GM10266 (cell line): ENCODE data around the gene GOLGA1.
A peak's percentile ranks its signal among the peaks of the same experiment; 100 is the strongest.

Experiments
- DNase-seq: peaks from one replicate; pipeline ENCODE4 v3.0.0; 2012; ENCODE audit errors: extremely low spot score
- CTCF ChIP-seq: IDR thresholded peaks from 2 replicates; pipeline ENCODE4 v1.5.1; 2012; ENCODE audit warnings: mild to moderate bottlenecking, low read depth; ENCODE audit not compliant: control insufficient read depth, insufficient read depth; ENCODE audit errors: missing control alignments

Gene GOLGA1

GRCh38 chr9:124908098-124908497 lies 32.8 kb downstream of the GOLGA1 start:
- no peak for DNase-seq
- TF ChIP-seq CTCF: no peak

- DNase-seq: no peak
- TF ChIP-seq CTCF: no peak
These were observed 33.9 kb downstream of the GOLGA1 start for GRCh38 chr9:124906966-124907365.

GRCh38 chr9:124899845-124900244 lies 41.0 kb downstream of the GOLGA1 start:
- no peak for DNase-seq
- TF ChIP-seq CTCF: no peak

- no peak for DNase-seq
- no peak for TF ChIP-seq CTCF
These were observed 43.1 kb downstream of the GOLGA1 start for GRCh38 chr9:124897570-124898460.

GRCh38 chr9:124894741-124895170 lies 46.1 kb downstream of the GOLGA1 start:
- peak; percentile 66 for TF ChIP-seq CTCF
- DNase-seq: peak; percentile 34

DNA sequence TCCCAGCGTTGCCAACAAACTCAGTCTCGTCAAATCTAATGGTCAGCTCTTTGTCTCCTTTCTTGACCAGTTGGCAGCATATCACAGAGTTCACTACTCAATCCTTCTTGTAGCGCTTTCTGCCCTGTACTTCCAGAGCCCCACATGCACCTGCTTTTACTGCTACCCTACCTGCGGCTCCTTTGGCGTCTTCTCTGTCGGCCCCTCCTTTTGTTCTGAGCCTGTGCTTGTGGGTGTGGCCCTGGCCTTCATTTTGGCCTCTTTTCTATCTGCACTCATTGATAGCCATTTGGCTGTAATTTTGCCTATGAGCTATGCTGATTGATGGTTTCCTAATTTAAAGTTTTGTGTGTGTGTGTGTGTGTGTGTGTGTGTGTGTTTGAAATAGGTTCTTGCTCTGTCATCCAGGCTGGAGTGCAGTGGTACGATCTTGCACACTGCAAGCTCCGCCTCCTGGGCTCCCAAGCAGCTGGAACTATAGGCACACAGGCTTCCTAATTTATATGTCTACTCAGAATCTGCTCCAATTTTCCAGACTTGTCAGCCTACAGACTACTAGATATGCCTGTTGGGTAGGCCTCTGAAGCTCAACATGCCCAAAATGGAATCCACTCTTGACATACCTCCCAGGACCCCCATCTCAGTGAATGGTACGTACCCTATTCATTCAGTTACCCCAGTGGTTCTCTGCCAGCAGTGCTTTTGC lies 46.7 kb downstream of the GOLGA1 start:
- TF ChIP-seq CTCF: no peak
- DNase-seq: no peak

- no peak for TF ChIP-seq CTCF
- no peak for DNase-seq
These were observed 50.7 kb downstream of the GOLGA1 start for GRCh38 chr9:124890179-124890578.
